ENCODE results near the gene TRDMT1.

GRCh38 chr10:17134282-17134681, 67.2 kb downstream of the TRDMT1 start:
- TF ChIP-seq CTCF (IDR thresholded peaks at IDR 0.05) (no peak), POLR2A (IDR thresholded peaks at IDR 0.05) (no peak)
